Sigmoid colon (tissue), 3 donors: ENCODE data around the gene DIP2B.

Experiments used
- POLR2A ChIP-seq, 2 donors: fragments of 450-650 bp; IDR thresholded peaks; one replicate each; pipeline ENCODE4 v1.6.1; 2016; ENCODE audit warnings: antibody characterized with exemption in 2 of 2, mild to moderate bottlenecking in 2 of 2, moderate library complexity in 2 of 2
- TF ChIP-seq, protein P1 (sequence below), 4 experiments: fragments of 450-650 bp in 3 of 4; fragments of 200-600 bp in 1 of 4; IDR thresholded peaks; one replicate each; pipeline ENCODE4 v1.5.1; 2016 to 2019; ENCODE audit warnings: antibody characterized with exemption in 4 of 4, mild to moderate bottlenecking in 3 of 4, moderate library complexity in 2 of 4

DNA sequence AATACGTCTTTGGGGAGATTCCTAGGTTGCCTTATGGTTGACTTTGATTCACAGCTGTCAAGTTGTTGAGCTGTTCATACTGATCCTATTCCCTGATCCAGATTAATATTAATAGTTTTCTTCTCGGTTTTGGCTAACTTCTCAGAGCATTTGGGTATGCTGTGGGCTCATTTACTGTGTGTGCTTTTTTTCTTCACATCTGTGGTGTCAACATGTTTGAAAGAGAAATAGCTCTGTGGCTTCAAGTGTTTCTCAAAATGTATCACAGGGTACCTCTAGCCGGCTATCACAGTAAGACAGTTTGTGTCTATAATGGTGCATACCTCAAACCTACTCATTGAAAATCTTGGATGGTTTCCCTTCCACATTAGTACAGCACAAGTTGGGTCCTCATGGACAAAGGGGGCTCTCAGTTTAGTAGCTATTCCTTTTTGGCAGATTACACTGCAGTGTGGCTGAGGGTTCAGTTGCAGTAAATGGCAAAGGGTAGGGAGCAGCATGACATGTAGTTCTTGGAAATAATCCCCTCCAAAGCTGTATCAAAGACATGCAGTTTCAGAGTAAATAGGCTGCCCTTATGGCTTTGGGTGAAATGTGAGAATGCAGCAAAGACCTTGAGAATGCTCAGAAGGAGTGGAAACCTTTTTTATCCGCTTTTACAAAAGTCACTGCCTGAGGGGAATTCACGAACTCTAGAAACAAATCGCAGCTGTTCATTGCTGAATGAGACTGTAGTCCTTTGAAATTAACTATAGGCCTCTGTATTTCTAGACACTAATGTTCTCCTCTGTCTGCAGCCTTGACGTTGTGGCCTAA, 156.7 kb downstream of the DIP2B start:
- TF ChIP-seq, protein P1, sequence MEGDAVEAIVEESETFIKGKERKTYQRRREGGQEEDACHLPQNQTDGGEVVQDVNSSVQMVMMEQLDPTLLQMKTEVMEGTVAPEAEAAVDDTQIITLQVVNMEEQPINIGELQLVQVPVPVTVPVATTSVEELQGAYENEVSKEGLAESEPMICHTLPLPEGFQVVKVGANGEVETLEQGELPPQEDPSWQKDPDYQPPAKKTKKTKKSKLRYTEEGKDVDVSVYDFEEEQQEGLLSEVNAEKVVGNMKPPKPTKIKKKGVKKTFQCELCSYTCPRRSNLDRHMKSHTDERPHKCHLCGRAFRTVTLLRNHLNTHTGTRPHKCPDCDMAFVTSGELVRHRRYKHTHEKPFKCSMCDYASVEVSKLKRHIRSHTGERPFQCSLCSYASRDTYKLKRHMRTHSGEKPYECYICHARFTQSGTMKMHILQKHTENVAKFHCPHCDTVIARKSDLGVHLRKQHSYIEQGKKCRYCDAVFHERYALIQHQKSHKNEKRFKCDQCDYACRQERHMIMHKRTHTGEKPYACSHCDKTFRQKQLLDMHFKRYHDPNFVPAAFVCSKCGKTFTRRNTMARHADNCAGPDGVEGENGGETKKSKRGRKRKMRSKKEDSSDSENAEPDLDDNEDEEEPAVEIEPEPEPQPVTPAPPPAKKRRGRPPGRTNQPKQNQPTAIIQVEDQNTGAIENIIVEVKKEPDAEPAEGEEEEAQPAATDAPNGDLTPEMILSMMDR (IDR thresholded peaks at IDR 0.05) = no peak
- no peak for TF ChIP-seq POLR2A (IDR thresholded peaks at IDR 0.05)
